GM13976 (cell line): ENCODE data around the gene RNF4.
"Not testable (repeated sequence)": the region's sequence is repeated elsewhere in the genome, so short reads cannot be mapped to it uniquely, and the experiment has no call there.

Experiments
- DNase-seq: peaks from one replicate; pipeline ENCODE4 v3.0.0; 2012; ENCODE audit warnings: low spot score
- in situ Hi-C: fragments of 300-500 bp; cut with MboI; formaldehyde crosslinking; loops from one replicate; pipeline ENCODE4 v1.12.0; 2022; ENCODE audit warnings: low sequenced_read_pairs, mixed read lengths, inconsistent platforms; ENCODE audit not compliant: unreplicated experiment
- TF ChIP-seq, protein P1 (sequence below): IDR thresholded peaks from 2 replicates; pipeline ENCODE4 v1.5.1; 2012; ENCODE audit warnings: borderline replicate concordance, mild to moderate bottlenecking; ENCODE audit not compliant: insufficient read depth; ENCODE audit errors: extremely low read depth, missing control alignments, control extremely low read depth

Gene RNF4

DNA sequence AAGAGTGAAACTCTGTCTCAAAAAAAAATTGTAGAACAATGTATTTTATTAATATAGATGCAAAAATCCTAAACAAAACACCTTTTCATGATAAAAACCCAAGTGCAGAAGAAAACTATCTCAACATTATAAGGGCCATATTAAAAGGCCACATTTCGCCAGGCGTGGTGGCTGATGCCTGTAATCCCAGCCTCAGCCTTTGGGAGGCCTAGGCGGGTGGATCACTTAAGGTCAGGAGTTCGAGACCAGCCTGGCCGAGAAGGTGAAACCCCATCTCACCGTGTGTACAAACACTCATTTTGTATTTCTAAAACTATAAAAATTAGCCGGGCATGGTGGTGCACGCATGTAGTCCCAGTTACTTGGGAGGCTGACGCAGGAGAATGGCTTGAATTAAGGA lies 57.7 kb downstream of the RNF4 start:
- DNase-seq: no peak
- in situ Hi-C loops: no loop called here
- TF ChIP-seq, protein P1, sequence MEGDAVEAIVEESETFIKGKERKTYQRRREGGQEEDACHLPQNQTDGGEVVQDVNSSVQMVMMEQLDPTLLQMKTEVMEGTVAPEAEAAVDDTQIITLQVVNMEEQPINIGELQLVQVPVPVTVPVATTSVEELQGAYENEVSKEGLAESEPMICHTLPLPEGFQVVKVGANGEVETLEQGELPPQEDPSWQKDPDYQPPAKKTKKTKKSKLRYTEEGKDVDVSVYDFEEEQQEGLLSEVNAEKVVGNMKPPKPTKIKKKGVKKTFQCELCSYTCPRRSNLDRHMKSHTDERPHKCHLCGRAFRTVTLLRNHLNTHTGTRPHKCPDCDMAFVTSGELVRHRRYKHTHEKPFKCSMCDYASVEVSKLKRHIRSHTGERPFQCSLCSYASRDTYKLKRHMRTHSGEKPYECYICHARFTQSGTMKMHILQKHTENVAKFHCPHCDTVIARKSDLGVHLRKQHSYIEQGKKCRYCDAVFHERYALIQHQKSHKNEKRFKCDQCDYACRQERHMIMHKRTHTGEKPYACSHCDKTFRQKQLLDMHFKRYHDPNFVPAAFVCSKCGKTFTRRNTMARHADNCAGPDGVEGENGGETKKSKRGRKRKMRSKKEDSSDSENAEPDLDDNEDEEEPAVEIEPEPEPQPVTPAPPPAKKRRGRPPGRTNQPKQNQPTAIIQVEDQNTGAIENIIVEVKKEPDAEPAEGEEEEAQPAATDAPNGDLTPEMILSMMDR: no peak

DNA sequence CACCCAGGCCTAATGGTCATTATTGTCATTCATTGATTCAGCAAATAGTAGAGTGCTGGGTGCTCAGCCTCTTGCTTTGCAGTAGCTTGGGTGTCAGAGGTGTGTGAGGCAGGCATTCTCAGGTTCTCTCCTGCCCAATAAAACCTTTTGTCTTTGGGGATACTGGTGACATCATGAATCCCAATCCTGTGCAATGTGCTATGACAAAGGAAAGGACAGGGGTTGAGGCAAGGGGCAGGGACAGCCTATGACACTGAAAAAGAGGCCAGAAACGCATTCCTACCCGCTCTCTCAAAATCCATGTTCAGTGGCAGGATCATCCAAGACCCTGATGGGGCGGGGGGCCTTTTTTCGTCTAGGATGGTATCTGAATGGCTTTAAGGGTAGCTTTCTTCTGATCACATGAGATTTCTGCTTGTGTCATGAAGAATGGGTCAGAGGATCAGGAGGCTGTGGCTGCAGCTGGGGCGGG lies 66.0 kb downstream of the RNF4 start:
- TF ChIP-seq, protein P1: no peak
- no peak for DNase-seq

DNA sequence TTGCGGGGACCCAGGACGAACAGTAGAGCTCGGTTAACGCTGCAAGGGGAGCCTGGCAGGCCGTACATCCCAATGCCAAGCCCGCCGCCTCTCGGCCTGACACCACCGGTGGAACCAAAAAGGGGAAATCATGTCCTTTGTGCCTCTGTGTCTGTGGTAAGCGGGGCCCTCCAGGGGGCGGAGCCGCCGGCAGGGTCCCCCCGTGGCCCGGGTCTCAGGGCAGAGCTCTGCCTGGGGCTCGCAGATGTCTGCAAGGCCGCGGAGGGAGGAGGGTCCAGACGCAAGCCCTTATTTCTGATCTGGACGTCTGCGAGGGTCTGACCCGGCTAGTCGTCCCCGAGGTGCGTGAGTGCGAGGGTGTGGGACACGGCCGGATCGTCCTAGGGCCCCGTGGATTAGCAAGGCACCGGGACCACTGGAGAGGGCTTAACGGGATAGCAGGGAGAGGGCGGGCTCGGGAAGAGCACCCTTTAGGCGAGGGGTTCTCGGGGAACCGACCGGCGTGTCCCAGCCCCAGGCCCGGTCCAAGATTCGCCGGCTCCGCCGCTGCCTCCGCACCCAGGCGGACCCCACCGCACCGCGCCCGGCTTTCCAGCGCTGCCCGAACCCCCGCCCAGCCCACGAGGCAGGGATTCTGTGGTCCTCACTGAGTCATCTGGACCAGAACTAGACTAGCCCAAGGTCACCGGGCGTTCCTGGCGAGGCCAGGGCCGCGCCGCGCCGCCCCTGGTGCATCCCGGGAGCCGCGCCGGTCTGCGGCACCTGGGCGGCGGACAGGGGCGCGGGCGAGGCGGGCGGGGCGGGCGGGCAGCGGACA lies 66.7 kb downstream of the RNF4 start:
- in situ Hi-C loops: no loop called here
- DNase-seq: peak; percentile 63
- TF ChIP-seq, protein P1: peak; percentile 40

More for the DNA sequence above, 66.0 kb downstream of the RNF4 start:
- in situ Hi-C loops: no loop called here

DNA sequence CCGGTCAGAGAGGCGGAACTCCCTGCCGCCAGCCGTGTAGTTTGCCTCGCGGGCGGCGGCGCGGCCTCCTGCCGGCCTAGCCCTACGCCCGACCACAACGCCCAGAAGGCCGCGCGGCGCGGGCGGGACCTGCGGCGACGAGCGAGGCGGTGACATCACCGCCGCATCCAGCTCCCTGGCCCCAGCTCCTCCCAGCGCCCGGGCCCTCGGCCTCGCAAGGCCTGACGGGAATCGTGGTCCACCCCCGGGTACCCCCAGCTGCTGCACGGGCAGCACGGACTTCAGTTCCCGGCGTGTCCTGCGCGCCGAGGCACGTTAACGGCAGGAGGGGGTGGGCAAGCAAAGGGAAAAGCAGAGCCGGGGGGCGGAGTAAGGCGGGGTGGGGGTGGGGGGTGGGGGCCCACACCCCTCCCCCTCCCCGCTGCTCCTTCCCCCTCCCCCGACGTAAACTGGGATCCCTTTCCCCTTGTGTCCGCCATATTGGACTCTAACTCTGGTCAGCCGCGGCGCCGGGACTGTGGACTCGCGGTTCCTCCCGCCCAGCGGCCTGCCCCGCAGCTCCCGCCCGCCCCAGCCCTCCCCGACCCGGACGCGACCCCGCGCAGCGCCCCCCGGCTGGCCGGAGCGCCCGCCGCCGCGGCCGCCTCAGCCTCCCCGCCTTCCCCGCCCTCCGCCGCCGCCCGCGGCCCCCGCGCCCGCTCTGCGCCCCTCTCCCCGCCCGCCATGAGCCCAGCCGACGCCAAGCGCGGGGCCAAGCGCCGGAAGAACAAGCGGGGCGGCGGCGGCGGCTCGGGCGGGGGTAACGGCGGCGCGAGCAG lies 67.5 kb downstream of the RNF4 start, which contains the start of gene FAM193A:
FAM193A (plus strand) TSS at position 455 of the 818 bp plus-strand sequence; CDS start at position 724, 269 bp downstream.
- peak; percentile 95 for DNase-seq
- TF ChIP-seq, protein P1: no peak
- in situ Hi-C loops: no loop called here

DNA sequence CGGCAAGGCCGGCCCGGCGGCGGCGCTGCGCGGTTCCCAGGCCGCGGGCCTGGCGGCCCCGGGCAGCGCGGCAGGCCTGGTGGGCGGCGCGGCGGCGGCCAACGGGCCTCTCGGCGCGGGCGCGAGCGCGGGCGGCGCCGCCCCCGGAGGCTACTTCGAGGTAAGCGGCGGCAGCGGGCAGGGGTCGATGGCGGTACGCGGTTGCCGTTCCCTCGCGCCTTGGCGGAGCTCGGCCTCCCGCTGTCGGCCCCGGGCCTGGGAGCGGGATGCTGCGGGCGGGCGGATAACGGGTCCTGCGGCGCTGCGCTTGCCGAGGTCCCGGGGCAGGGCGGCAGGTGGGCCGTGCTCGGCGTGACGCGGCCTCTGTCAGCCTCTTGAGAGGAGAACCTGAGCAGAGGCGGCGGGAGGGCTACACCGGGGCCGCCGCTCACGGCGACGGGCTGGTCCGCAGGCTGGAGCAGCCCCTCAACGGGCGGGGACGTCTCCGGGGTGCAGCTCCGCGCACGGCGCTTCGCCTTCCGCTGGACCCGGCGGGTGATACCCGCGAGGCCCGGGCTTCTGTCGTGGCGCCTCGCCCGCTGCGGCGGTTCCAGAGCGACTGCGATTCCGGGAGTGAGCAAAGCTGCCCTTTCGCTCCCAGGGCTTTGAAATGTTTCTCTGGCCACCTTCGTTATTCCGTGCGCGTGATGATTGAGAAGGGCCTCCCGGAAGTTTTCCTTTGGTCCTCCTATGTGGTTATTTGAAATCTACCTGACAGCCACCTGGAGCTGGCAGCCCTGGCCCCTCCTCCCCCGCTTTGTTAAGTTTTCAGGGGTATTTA lies 68.3 kb downstream of the RNF4 start:
- peak; percentile 59 for DNase-seq
- in situ Hi-C loops: no loop called here
- TF ChIP-seq, protein P1: no peak

DNA sequence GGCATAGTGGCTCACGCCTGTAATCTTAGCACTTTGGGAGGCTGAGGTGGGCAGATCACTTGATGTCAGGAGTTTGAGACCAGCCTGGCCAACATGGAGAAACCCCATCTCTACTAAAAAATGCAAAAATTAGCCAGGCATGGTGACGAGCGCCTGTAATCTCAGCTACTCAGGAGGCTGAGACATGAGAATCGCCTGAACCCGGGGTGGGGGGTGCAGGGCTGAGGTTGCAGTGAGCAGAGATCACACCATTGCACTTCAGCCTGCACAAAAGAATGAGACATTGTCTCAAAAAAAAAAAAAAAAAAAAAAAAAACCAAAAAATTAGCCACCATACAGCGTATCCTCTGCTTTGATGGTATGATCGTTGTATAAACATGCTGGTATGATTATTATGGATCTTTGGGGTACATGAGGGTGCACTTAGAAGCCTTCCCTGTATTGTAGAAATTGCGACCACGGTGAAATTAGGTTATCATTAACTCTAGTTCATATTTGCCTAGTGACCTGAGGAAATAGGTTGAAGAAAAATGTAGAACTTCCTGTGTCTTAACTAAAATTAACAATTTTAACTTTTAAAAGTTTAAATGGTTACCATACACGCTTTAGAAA lies 74.8 kb downstream of the RNF4 start:
- DNase-seq, in situ Hi-C loops: not testable (repeated sequence)
